HG02840 (cell line): ENCODE measurements around the gene GPR84.
A peak's percentile ranks its signal among the peaks of the same experiment; 100 is the strongest.

ENCODE experiments used
- ATAC-seq: cut with Tn5 transposase; IDR thresholded peaks from one replicate; pipeline ENCODE4 v1.9.1; 2021; ENCODE audit warnings: mild to moderate bottlenecking, moderate library complexity, moderate number of reproducible peaks; ENCODE audit not compliant: unreplicated experiment, low FRiP score

GPR84 gene

DNA sequence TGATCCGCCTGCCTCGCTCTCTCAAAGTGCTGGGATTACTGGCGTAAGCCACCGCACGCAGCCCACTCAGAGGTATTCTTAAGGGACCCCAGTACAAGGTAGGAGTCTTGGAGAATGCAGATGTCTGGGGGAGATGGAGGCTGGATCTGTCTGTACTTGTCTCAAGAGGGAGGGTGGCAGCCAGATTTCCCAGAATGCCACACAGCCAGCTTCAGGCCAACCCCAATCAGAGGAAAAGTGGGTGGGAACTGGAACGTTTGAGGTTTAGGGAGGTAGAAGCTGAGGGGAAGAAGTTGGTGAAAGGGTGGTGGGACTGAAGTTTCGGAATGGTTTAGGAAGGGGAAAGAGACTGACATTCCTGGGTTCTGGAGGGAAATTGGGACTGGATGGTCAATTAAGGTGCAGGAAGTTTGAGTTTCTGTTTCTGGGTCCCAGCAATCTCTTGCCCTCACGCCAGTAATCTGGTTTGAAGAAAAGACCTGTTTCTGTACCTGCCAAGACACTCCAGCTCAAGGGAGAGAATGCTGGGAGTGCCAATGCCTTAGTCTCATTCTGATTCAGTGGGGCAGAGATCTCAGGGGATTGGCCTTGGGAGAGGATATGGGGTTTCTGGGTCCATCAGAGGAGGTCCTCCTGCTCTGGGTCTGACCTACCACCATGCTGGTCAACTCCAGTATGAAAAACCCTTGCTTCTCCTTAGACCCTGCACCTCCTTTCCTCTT lies 28.4 kb upstream of the GPR84 start:
- ATAC-seq: no peak

DNA sequence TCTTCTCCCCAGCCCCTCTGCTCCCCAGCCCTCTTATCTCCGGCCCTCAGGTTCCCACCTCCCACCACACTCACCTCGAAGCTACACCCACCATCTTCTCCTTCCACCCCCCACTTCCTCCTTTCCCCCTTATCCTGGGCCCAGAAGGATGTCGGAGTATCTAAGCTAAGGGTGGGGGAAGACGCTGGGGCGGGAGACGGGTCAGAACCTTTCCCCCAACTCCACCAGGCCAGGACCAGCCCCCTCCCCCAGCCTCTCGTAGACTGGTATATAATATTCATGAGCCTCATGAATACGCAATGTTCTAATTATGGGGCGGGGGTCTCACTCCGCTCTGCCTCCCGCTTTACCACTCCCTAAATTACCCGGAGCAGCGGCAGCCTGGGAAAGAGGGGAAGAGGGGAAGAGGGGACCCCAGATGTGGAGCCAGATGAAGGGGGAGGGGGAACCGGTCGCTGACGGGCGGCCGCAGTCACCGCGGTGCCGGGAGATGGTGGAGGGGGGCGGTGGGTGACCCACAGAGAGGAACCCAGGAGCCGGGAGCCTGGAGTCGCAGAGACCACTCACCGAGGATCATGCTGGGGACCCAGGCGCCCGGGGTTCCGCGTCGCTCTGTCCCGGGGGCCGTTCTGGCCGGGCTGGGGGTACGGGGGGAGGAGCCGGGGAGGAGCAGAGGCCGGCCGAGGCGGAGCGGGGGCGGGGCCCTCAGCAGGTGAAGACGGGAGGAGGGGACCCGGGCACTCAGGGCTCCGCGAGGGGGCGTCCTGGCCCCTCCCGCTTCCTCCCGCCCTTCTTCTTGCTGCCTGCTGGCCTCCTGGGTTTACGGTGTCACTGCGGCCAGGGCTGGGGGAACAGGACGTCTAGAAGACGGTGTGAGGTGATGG lies 26.6 kb upstream of the GPR84 start:
- no peak for ATAC-seq

DNA sequence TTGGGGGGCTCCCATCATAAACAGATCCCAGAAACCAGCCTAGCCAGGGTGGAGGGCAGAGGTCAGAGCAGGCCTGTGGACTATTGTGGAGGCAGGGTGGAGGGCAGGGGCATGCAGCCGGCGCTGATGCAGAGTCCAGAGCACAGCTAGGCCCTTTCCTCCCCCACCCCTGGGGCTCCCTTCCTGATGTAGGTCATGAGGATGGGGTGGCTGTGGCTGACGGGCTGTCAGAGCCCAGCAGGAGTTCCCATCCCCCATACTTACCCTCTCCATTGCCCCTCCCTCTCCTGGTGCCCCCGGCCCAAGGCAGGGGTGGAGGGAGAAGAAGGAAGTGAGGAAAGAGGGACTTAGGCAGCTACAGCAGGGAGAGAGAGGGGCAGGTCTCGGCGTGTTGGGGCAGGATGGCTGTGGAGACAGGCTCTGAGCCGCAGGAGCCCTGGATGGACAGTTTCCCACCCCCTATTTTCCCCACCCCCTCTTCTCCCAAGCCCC lies 25.9 kb upstream of the GPR84 start:
- no peak for ATAC-seq

DNA sequence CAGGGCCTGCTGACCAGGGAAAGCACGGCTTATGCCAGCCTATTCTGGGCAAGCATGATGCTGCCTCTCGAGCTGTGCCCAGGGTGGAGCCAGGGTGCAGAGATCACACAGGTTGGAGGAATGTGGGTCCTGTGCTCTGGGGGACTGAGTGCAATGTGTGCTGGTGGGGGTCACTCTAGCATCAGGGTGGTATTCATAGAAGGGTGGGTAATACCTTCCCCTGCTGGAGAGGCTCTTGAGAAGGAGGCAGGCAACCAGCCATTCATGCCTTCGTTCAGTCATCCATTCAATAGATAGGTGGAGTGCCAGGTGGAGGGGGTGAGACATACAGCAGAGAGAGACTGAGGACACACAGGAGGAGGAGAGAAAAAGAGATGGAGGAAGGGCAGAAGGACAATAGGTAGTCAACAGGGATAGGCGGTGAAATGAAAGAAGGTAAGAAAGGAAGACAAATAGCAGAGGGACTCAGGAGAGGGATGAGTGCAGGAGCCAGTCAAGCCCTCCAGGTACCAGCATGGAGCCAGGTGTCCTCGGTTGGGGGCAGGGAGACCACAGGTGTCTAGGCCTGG lies 25.4 kb upstream of the GPR84 start:
- ATAC-seq: no peak

DNA sequence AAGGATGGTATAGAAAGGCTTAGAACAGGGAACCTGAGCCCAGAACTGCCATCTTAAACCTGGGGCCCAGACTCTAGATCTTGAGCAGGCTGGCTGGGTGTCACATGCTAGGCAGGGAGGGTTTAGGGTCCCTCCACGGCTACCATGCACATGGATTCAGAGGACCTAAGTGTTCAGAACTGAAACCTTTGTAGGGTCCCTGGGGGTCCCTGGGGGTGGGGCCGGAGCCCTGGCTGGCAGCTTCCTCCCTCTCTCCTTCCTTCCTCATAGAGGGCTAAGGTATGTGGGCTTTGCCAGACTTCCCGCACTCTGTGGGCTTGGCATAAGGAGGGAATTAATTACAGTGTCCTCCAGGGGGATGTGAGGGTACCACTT lies 24.8 kb upstream of the GPR84 start:
- no peak for ATAC-seq

DNA sequence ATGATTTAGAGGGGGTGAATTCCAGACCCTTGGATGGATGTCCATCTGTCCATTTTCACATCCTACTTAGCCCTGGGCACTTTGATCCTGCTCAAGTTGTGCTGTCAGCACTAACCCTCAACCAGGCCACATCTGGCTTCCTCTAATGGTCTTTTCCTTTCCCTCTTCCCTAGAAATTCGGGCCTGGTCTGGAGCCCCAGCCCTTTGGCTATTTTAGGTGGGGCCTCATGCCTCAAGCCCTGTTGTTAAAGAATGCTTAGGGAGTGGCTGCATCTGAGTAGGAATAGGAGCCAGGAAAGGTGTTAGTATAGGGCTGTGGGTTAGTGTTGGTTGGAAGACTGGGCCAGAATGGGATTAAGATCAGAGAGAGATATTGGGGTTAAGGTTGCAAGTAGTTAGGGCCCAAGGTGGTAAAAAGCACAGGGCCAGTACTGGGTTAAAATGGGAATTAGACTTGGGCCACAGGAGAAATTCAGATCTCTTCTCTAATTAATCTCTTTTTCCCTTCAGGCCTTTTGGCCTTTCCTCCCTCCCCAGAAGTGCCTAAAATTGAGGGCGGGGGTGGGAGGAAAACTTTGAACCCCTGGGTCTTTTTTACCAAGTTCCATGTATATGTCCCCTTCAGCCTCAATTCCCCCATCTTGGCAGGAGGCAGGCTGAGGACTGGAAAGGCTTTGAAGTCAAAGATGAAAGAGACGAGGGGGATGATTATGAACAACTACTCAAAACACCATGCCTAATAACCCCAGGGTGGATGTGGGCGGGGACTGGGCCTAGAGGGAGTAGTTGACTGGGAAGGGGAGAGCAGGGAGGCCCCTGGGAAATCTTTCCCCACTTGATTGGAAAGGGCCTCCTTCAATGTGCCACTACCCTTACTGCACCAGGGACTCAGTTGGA lies 24.2 kb upstream of the GPR84 start:
- no peak for ATAC-seq

DNA sequence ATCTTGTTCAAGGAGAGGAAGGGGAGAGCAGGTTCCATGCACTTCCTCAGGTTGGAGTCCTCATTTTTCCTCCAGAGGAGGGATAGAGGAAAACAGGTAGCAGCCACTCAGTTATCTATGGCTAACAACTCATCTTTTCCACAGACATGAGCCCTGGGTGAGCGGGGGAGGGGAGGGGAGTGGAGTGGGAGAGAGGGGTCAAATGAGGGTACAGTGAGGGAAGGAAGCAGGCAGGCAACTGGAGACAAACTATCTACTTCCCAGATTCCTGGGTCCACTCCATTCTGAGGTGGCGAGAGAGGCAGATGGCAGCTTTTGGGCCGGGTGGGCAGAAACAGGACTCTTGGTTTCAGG lies 22.8 kb upstream of the GPR84 start:
- no peak for ATAC-seq

DNA sequence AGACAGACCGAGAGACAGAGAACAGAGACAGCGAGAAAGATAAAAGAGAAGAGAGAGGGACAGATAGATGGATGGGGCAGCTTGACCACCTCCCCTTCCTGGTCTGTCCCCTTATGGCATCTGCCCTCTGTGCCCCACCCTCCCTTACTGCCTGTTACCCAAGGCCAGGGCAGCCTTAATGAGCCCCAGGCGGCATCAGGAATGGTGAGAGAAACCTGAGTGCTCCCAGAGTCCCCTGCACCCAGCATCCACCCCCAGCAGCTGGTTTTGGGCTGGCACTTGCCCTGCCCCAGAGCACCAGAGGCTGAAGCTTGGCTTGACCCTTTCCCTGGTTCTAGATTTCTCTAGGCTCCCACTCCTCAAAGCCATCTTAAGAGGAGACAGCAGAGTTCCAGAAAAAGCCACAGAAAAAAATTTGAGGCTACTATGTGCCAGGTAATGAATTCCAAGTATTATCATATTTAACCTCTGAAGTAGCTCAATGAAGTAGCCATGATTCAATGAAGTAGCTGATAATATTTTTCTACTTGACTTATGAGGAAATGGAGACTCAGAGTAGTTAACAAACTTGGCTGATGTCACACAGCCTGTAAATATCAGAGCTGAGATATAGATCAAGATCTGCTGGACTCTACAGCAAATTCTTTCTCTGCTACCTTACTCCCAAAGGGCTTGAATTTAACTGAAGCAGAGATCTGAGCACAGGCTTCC lies 22.3 kb upstream of the GPR84 start:
- ATAC-seq: no peak

DNA sequence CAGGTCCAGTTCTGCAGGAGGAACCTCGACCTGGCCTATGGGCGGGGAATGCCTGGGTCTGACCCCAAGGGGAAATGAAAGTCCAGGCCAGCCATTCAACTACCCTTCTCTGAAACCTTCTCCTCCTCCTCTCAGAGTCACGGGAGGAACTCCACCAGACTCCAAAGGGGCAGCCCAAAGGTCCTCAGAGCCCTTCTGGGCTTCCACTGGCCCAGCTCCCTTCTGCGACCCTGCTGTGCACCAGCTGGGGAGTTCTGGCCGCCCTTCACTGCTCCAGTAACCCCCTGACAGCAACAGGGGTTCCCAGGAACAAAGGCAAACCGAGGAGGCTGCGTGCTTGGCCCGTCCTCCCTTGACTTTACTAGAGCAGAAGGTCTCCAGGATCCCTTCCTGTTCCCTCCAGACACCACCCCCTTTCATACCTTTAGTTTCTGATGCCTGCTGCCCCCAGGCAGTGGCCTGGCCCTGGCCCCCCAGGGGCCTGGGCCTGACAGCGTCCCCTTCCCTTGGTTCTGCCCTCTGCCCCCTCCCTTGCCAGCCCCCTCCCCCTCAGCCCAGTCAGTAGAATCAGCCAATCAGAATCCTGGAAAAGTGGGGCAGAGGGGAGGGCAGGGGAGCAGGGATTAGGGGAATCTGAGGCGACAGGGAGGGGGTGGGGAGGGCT lies 21.1 kb upstream of the GPR84 start:
- ATAC-seq: peak; percentile 56

DNA sequence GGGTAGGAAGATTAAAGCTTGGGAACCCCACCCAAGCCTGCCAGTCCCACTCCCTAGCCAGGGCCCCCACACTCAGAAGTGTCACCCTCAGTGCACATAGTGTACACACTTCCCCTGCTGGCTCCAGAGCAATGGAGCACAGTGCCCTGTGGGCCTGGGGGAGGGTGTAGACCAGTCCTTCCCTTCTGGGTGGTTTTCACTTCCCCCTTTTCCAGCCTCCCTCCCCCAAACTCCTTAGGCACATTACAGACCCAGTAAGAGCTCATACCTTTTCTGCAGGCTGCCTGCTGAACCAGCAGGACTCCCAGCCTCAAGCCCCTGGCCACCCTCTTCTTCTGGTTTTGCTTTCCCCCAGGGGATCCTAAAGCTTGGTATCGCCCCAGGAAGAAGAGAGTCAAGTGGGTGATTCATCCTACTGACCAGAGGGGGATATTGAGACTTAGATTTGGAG lies 20.3 kb upstream of the GPR84 start, which contains the start of gene ZNF385A:
Gene ZNF385A (minus strand): TSS at position 143 of the 451 bp plus-strand sequence. CDS start 219 bp downstream, outside the sequence.
- no peak for ATAC-seq

DNA sequence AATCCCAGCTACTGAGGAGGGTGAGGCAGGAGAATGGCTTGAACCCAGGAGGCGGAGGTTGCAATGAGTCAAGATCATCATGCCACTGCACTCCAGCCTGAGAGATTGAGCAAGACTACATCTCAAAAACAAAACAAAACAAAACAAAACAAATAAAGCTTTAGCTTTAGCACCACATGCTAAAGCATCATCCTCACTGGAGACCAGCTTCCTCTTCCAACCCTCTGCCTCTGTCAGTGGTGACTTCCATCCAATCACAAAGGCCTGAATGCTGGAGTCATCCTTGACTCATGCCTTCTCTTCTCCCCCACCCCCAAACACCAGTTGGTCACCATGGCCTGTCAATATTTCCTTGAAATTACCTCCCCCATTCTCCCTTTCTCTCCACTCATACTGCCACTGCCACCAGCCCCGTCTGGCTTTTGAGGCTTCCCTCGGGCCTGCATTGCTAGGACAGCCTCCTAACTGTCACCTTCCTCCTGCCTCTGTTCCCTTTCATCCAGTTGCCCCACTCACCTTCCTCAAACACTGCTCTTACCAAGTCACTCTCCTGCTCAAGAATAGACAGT lies 18.8 kb upstream of the GPR84 start:
- ATAC-seq: no peak

DNA sequence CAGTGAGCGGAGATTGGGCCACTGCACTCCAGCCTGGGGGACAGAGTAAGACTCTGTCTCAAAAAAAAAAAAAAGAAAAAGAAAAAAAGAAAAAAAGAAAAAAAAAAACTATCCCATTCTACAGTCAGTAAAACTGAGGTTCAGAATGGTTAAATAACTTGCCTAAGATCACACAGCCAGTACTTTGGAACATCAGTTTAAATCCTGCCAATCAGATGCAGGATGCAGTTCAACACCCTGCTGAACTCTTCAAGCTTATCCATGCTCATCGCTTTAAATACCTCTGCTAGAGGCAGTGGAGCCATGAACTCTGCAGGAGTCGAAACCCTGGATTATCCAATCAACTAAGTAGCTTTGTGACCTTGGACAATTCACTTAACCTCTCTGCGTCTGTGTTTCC lies 16.9 kb upstream of the GPR84 start:
- ATAC-seq: no peak

DNA sequence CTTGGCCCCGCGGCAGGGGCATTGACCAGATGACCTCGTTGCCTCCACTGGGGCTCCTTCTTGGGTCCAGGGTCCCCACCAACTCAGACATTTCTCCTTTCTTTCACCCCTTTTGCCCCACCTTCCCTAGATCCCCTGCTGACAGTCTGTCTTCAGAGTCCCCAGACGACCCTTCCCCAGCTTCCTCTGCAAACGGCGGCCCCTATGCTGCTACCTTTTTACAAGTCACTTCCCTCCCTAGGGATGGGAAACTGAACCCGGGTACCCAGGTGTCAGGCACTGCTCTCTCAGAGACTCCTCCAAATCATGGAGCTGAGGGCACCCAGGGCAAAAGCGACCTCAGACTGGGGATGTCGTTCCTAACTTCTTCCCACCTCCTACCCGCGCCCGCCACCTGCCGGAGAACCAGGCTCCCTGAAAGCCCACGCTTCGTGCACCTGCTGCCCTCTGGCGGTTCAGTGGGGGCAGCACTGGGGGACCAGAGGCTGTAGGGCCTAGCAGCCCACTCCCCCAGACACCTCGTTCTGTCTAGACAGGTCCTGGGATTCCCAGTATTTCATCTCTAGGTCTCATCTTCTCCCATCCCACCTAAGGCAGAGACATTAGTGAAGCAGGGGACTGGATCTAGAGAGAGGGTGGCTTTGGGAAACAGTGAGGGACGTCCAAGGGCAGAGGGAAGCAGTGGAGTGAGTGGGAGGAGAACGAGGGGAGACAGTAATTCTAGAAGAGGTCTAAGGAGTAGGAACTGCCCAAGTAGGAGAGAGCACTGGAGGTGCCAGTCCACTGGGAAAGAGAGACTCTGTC lies 15.3 kb upstream of the GPR84 start:
- no peak for ATAC-seq

DNA sequence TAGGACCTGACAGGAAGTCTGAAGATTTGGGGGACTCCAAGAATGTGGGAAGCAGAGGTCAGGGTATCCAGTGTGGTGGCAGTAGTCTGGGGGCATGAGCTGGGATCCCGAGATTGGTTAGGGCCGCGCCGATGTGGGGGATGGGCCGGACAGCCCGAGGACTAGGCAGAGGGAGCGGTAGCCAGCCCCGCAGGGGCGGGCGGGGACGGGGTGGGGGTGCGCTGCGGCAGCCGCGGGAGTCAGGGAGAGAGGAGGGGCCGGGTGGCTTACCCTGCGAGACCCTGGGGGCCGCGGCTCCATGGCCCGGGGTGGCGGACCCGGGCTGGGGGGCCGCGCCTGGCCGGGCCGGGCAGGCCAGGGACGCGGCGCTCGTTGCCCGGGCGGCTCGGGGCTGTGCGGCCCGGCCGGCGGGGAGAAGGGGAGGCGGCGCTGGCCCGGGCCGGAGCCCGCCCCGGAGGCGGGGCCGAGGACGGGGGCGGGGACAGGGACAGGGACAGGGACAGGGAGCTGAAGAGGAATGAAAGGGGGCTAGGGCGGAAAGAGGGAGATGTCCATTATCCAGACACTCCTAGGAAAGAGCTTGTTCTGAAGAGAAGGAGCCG lies 14.6 kb upstream of the GPR84 start:
- ATAC-seq: no peak

DNA sequence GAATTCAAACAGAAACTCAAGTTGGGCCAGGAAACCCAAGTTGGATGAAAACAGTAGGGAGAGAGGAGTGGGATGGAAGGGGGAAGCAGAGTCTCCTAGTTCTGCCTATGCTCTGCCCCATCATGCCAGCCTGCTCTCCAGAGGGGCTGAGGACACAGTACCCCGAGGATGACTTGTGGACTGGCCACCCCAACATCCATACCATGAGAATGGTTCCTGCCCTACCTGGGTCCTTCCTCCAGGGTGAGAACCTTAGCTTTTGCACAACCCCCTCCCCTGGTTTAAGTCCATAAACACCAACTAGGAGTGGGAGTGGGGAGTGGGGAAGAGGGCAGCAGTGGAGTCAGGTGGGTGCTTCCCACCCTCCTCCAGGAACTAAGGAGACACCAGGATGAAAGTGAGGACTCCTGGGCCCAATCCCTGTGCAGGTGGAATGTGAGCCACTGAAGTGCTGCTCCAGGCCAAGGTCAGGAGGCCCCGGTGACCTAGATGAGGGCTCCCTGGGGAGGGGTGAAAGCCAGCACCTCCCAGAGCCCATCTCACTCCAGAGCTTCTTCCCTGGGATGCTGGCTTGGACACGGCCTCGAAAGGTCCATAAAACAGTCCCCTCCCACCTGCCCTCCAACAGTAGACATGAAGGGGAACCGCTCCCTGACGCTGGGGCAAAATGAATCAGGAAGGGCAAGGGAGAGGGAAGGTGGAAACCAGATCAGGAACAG lies 13.7 kb upstream of the GPR84 start:
- ATAC-seq: no peak

DNA sequence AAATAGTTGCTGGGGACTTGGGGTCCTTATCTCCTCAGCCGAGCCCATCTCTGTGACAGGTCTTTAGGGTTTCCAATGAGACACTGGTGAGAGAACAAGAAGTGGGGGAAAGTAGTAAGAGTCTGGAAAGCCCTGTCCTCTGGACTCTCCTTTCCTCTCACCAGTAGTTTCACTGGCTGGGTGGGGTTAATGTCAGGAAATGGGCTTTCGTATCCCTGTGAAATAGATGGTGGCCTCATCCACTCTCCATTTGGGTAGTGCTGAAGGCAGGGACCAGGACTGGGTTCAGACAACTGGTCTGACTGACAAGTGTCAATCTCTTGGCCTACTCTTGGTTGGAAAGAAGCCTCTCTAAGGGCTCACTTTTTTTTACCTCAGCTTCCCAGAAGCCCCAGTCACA lies 12.7 kb upstream of the GPR84 start:
- ATAC-seq: no peak

DNA sequence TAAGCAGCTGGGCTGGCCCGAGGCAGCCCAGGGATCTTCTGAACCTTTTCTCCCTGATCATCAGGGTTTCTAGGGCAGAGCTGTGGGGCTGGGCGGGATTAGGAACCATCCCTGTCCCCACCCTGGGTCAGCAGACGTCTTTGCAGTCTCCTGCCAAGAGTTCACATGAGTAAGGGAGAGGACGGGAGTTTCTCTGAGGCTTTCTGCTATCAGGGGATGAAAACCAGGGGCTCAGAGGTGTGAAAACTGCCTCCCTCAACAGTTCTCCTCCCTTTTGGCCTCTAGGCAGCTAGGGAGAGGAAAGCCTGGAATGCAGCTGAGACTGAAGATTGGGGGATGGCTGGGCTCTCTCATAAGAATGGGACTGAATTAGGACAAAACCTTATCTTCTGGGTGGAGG lies 12.3 kb upstream of the GPR84 start:
- ATAC-seq: no peak
